H9 (cell line): Measurements from ENCODE around the gene C19orf18. TPM values are rescaled to one million over a fixed set of nuclear protein-coding genes. Genes with fewer than 3 reads are reported as not detected.

ENCODE experiments used
- DNase-seq: peaks from one replicate; pipeline ENCODE4 v3.0.0-alpha.2; 2017
- H2AFZ ChIP-seq: one replicate; pipeline ENCODE4 v1.6.1; 2013; ENCODE audit warnings: mild to moderate bottlenecking, low read length, control low read depth, moderate library complexity
- H2AK5ac ChIP-seq: 2 replicates; pipeline ENCODE4 v1.6.1; 2013; ENCODE audit warnings: low read length, control low read depth, mixed read lengths; ENCODE audit not compliant: insufficient read length
- H2BK120ac ChIP-seq: one replicate; pipeline ENCODE4 v1.6.1; 2013; ENCODE audit warnings: low read depth, mild to moderate bottlenecking, low read length, control low read depth, inconsistent platforms; ENCODE audit not compliant: poor library complexity, severe bottlenecking
- H2BK12ac ChIP-seq: 2 replicates; pipeline ENCODE4 v1.6.1; 2013; ENCODE audit warnings: low read length, control low read depth, mixed read lengths, low read depth; ENCODE audit not compliant: insufficient read length
- H2BK15ac ChIP-seq: 2 replicates; pipeline ENCODE4 v1.6.1; 2013; ENCODE audit warnings: low read depth, low read length, control low read depth
- H2BK20ac ChIP-seq: one replicate; pipeline ENCODE4 v1.6.1; 2013; ENCODE audit warnings: low read depth, mild to moderate bottlenecking, low read length, control low read depth, inconsistent platforms; ENCODE audit not compliant: poor library complexity, severe bottlenecking
- H2BK5ac ChIP-seq: 2 replicates; pipeline ENCODE4 v1.6.1; 2013; ENCODE audit warnings: low read length, control low read depth, mixed read lengths; ENCODE audit not compliant: insufficient read length
- H3K14ac ChIP-seq: 2 replicates; pipeline ENCODE4 v1.6.1; 2013; ENCODE audit warnings: low read length, control low read depth; ENCODE audit not compliant: insufficient read depth
- H3K18ac ChIP-seq: 2 replicates; pipeline ENCODE4 v1.6.1; 2013; ENCODE audit warnings: low read depth, mild to moderate bottlenecking, mixed read lengths, low read length, control low read depth; ENCODE audit not compliant: insufficient read length
- H3K23ac ChIP-seq: 2 replicates; pipeline ENCODE4 v1.6.1; 2013; ENCODE audit warnings: low read length, control low read depth, mixed read lengths, low read depth; ENCODE audit not compliant: insufficient read length
- H3K23me2 ChIP-seq: 2 replicates; pipeline ENCODE4 v1.6.1; 2013; ENCODE audit warnings: low read depth, mild to moderate bottlenecking, mixed read lengths, low read length, control low read depth; ENCODE audit not compliant: insufficient read length, poor library complexity, severe bottlenecking
- H3K27ac ChIP-seq: 2 replicates; pipeline ENCODE4 v1.5.1; 2013; ENCODE audit warnings: low read length, control low read depth, mixed read lengths, low read depth; ENCODE audit not compliant: insufficient read length
- H3K27me3 ChIP-seq: 2 replicates; pipeline ENCODE4 v1.6.1; 2013; ENCODE audit warnings: low read length, control low read depth, inconsistent platforms; ENCODE audit not compliant: insufficient read depth
- H3K4ac ChIP-seq: 2 replicates; pipeline ENCODE4 v1.6.1; 2013; ENCODE audit warnings: low read depth, mild to moderate bottlenecking, control low read depth, inconsistent platforms, low read length, moderate library complexity
- H3K4me1 ChIP-seq: 2 replicates; pipeline ENCODE4 v1.6.1; 2013; ENCODE audit warnings: low read length, control low read depth, inconsistent platforms; ENCODE audit not compliant: insufficient read depth
- H3K4me2 ChIP-seq: 2 replicates; pipeline ENCODE4 v1.6.1; 2013; ENCODE audit warnings: low read length, control low read depth, mixed read lengths; ENCODE audit not compliant: insufficient read length, insufficient read depth
- H3K56ac ChIP-seq: 2 replicates; pipeline ENCODE4 v1.6.1; 2013; ENCODE audit warnings: low read depth, mild to moderate bottlenecking, mixed read lengths, low read length, control low read depth; ENCODE audit not compliant: insufficient read length
- H3K79me1 ChIP-seq: 2 replicates; pipeline ENCODE4 v1.6.1; 2013; ENCODE audit warnings: low read depth, mild to moderate bottlenecking, moderate library complexity, low read length, control low read depth, inconsistent platforms; ENCODE audit not compliant: insufficient read depth, poor library complexity, severe bottlenecking
- H3K79me2 ChIP-seq: 2 replicates; pipeline ENCODE4 v1.6.1; 2013; ENCODE audit warnings: low read length, control low read depth, inconsistent platforms; ENCODE audit not compliant: insufficient read depth
- H3K9ac ChIP-seq: 2 replicates; pipeline ENCODE4 v1.6.1; 2013; ENCODE audit warnings: low read length, control low read depth, mixed read lengths; ENCODE audit not compliant: insufficient read length; ENCODE audit errors: extremely low read depth
- H3K9me3 ChIP-seq: one replicate; pipeline ENCODE4 v1.6.1; 2013; ENCODE audit warnings: low read depth, low read length, inconsistent platforms; ENCODE audit not compliant: control insufficient read depth
- H3T11ph ChIP-seq: one replicate; pipeline ENCODE4 v1.6.1; 2013; ENCODE audit warnings: mild to moderate bottlenecking, low read length, control low read depth, inconsistent platforms
- H4K20me1 ChIP-seq: one replicate; pipeline ENCODE4 v1.6.1; 2013; ENCODE audit not compliant: control insufficient read depth, insufficient read length, insufficient read depth
- H4K5ac ChIP-seq: 2 replicates; pipeline ENCODE4 v1.6.1; 2013; ENCODE audit warnings: low read depth, mild to moderate bottlenecking, mixed read lengths, low read length, control low read depth; ENCODE audit not compliant: insufficient read length
- H4K8ac ChIP-seq: replicated peaks from 2 replicates; pipeline ENCODE4 v1.6.1; 2013; ENCODE audit warnings: low read length, control low read depth, mixed read lengths, low read depth; ENCODE audit not compliant: insufficient read length
- H4K91ac ChIP-seq: 2 replicates; pipeline ENCODE4 v1.6.1; 2013; ENCODE audit warnings: low read depth, mild to moderate bottlenecking, moderate library complexity, mixed read lengths, low read length, control low read depth; ENCODE audit not compliant: insufficient read length
- H3K27ac Mint-ChIP-seq, 3 experiments: 2 replicates in 2 of 3; 3 replicates in 1 of 3; pipeline ENCODE4 v1.8.0; 2020 to 2021; ENCODE audit warnings: mixed read lengths in 3 of 3, mild to moderate bottlenecking in 1 of 3, moderate library complexity in 1 of 3
- H3K27me3 Mint-ChIP-seq: 2 replicates; pipeline ENCODE4 v1.8.0; 2021; ENCODE audit warnings: low read depth, mild to moderate bottlenecking, moderate library complexity, mixed read lengths
- H3K36me3 Mint-ChIP-seq, 3 experiments: 2 replicates in 2 of 3; 3 replicates in 1 of 3; pipeline ENCODE4 v1.8.0; 2020 to 2021; ENCODE audit warnings: low read depth in 3 of 3, mixed read lengths in 3 of 3; ENCODE audit not compliant: insufficient read depth in 1 of 3
- H3K4me1 Mint-ChIP-seq, 2 experiments: 2 replicates each; pipeline ENCODE4 v1.8.0; 2020; ENCODE audit warnings: mixed read lengths in 2 of 2
- H3K4me3 Mint-ChIP-seq, 2 experiments: 2 replicates in 1 of 2; 3 replicates in 1 of 2; pipeline ENCODE4 v1.8.0; 2020 to 2021; ENCODE audit warnings: mild to moderate bottlenecking in 2 of 2, mixed read lengths in 2 of 2, moderate library complexity in 1 of 2
- H3K9me3 Mint-ChIP-seq, 2 experiments: 2 replicates in 1 of 2; 3 replicates in 1 of 2; pipeline ENCODE4 v1.8.0; 2020; ENCODE audit warnings: mild to moderate bottlenecking in 2 of 2, mixed read lengths in 2 of 2, moderate library complexity in 1 of 2
- WGBS: extraction: QIAGEN DNeasy Blood & Tissue Kit; methylation state at CpG from one replicate; pipeline ENCODE4 v1.1.7; 2013; ENCODE audit warnings: missing lambda C conversion rate, low lambda C conversion rate, mixed read lengths; ENCODE audit not compliant: insufficient read length; ENCODE audit errors: extremely low coverage; 5-methylcytosine and 5-hydroxymethylcytosine counted together
- total RNA-seq: library from RNA; stranded (reverse); gene quantifications from 2 replicates; pipeline ENCODE4 v1.2.1, GENCODE V29; 2021
- TF ChIP-seq, protein P1 (sequence below): fragments of 200-600 bp; sonication (generic); conservative IDR thresholded peaks from 3 replicates; pipeline ENCODE4 v1.8.0; 2021; ENCODE audit warnings: antibody characterized with exemption, mild to moderate bottlenecking

C19orf18 gene
- total RNA-seq, 1 experiment from 2014 or later, result 0.26 TPM

DNA sequence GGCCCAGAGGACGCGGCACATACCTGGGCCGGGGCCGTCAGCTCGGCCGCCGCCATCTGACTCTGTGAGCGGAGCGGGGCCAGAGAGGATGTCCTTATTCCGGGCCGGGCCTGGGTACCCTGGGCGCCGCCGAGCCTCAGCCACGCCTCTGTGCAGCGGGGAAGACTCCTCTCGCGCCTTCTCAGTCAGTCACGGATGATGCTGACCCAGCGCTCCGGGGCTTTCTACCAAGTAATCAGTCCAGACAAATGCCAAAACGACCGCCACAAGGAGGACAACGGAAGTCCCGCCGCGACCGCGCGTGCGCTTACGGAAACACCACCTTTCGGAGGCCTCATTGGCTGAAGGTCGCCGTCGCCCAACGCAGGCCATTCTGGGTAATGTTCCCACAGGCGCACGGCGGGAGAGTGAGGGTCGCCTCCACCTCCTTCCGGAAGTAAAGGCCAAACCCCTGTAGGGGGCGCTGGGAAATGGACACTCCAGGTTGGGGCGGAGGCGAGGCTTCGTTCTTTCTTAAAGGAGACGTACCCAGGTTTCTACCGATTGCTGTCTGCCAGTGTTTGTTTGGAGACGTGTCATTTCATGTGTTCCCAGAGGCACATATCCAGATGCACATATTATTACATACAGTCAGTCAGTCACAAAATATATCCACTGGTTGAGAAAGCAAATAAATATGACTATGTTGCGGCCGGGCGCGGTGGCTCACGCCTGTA, 26.8 kb downstream of the C19orf18 start, which contains the start of gene ZNF256:
TSS of gene ZNF256 (minus strand) at position 288 of the 716 bp plus-strand sequence. CDS start at position 56, 232 bp downstream.
- Histone ChIP-seq H4K91ac (no peak within 1 kb of the TSS), H3K4me1 (no peaks in the 10 kb centered on the region), H3K79me1 (peaks cover 10% of the 10 kb centered on the region), H3K23ac (no peak within 1 kb of the TSS), H4K20me1 (no peaks in the 10 kb centered on the region), H3K23me2 (peaks cover 8% of the 10 kb centered on the region), H3T11ph (no peak within 1 kb of the TSS), H2BK12ac (no peak within 1 kb of the TSS), H3K56ac (no peak within 1 kb of the TSS), H3K18ac (peak within 1 kb of the TSS; percentile 34), H2BK20ac (no peak within 1 kb of the TSS), H3K9ac (peak within 1 kb of the TSS; percentile 70), H2BK120ac (no peak within 1 kb of the TSS), H2AFZ (no peak within 1 kb of the TSS), H3K27ac (no peak within 1 kb of the TSS), H4K5ac (no peak within 1 kb of the TSS), H3K4me2 (peak within 1 kb of the TSS; percentile 92), H2BK5ac (no peak within 1 kb of the TSS), H4K8ac (no peak within 1 kb of the TSS), H3K14ac (peak within 1 kb of the TSS; percentile 93), H3K9me3 (peaks cover 4% of the 10 kb centered on the region), H2AK5ac (no peak within 1 kb of the TSS), H3K27me3 (no peaks in the 10 kb centered on the region), H3K79me2 (peaks cover 32% of the 10 kb centered on the region), H2BK15ac (no peak within 1 kb of the TSS), H3K4ac (no peak within 1 kb of the TSS)
- WGBS, result no CpG with 5 or more reads among the region's 54 CpGs
- DNase-seq, result peak; percentile 98
- TF ChIP-seq, protein P1, sequence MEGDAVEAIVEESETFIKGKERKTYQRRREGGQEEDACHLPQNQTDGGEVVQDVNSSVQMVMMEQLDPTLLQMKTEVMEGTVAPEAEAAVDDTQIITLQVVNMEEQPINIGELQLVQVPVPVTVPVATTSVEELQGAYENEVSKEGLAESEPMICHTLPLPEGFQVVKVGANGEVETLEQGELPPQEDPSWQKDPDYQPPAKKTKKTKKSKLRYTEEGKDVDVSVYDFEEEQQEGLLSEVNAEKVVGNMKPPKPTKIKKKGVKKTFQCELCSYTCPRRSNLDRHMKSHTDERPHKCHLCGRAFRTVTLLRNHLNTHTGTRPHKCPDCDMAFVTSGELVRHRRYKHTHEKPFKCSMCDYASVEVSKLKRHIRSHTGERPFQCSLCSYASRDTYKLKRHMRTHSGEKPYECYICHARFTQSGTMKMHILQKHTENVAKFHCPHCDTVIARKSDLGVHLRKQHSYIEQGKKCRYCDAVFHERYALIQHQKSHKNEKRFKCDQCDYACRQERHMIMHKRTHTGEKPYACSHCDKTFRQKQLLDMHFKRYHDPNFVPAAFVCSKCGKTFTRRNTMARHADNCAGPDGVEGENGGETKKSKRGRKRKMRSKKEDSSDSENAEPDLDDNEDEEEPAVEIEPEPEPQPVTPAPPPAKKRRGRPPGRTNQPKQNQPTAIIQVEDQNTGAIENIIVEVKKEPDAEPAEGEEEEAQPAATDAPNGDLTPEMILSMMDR, result peak; percentile 83
- H3K36me3 Mint-ChIP-seq, result peaks cover 21 to 41% (median 28%) of the 10 kb centered on the region in 3 experiments
- H3K27me3 Mint-ChIP-seq, result peaks cover 4% of the 10 kb centered on the region; the same call in 1 of the 2 replicates
- peaks cover 12 to 15% of the 10 kb centered on the region in 2 experiments for H3K4me1 Mint-ChIP-seq
- H3K9me3 Mint-ChIP-seq, result peaks cover 26 to 61% of the 10 kb centered on the region in 2 experiments
- H3K4me3 Mint-ChIP-seq, result peak within 1 kb of the TSS; percentile 93
- peak within 1 kb of the TSS; percentile 90 to 96 (median 92) for H3K27ac Mint-ChIP-seq
